ENCODE measurements around the gene OR2J3.

OR2J3 gene

GRCh38 chr6:29129326-29130012 lies 21.6 kb downstream of the OR2J3 start:
- no peak overlapping the region for H3K4me3 ChIP-seq (replicated peaks; ENCODE audit: insufficient read depth, low read length)
- no peak for TF ChIP-seq GABPA (IDR thresholded peaks at IDR 0.05; ENCODE audit: low read depth)
- TF ChIP-seq, protein P1, sequence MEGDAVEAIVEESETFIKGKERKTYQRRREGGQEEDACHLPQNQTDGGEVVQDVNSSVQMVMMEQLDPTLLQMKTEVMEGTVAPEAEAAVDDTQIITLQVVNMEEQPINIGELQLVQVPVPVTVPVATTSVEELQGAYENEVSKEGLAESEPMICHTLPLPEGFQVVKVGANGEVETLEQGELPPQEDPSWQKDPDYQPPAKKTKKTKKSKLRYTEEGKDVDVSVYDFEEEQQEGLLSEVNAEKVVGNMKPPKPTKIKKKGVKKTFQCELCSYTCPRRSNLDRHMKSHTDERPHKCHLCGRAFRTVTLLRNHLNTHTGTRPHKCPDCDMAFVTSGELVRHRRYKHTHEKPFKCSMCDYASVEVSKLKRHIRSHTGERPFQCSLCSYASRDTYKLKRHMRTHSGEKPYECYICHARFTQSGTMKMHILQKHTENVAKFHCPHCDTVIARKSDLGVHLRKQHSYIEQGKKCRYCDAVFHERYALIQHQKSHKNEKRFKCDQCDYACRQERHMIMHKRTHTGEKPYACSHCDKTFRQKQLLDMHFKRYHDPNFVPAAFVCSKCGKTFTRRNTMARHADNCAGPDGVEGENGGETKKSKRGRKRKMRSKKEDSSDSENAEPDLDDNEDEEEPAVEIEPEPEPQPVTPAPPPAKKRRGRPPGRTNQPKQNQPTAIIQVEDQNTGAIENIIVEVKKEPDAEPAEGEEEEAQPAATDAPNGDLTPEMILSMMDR (IDR thresholded peaks at IDR 0.05; ENCODE audit: insufficient read depth, low read length): no peak
- no peak for DNase-seq (ENCODE audit: low read depth in 1 of 2, low spot score in 1 of 2)
- H3K27me3 ChIP-seq (ENCODE audit: insufficient read depth, poor library complexity, severe bottlenecking): peaks cover 3% of the 10 kb centered on the region
- H3K27ac ChIP-seq (replicated peaks): no peak overlapping the region

DNA sequence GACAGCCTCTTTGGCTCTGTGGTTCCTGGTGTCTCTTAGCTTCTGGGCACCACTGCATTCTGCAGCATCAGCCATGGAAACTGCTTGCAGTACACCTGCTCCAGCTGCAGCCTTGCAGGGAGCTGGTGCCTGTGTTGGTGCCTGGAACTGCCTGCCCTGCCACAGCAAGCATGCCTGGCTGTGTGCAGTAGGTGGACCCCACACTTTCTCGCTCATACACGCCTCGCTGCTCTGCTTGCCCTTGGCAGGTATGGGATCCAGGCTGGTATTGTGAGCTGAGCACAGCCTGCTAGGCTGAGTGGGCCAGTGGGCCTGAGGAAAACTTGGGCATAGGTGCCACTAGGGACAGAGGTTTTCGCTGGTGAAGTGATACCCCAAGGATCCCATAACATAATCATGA lies 22.8 kb downstream of the OR2J3 start:
- DNase-seq (ENCODE audit: low read depth in 1 of 2, low spot score in 1 of 2): no peak
- TF ChIP-seq, protein P2, sequence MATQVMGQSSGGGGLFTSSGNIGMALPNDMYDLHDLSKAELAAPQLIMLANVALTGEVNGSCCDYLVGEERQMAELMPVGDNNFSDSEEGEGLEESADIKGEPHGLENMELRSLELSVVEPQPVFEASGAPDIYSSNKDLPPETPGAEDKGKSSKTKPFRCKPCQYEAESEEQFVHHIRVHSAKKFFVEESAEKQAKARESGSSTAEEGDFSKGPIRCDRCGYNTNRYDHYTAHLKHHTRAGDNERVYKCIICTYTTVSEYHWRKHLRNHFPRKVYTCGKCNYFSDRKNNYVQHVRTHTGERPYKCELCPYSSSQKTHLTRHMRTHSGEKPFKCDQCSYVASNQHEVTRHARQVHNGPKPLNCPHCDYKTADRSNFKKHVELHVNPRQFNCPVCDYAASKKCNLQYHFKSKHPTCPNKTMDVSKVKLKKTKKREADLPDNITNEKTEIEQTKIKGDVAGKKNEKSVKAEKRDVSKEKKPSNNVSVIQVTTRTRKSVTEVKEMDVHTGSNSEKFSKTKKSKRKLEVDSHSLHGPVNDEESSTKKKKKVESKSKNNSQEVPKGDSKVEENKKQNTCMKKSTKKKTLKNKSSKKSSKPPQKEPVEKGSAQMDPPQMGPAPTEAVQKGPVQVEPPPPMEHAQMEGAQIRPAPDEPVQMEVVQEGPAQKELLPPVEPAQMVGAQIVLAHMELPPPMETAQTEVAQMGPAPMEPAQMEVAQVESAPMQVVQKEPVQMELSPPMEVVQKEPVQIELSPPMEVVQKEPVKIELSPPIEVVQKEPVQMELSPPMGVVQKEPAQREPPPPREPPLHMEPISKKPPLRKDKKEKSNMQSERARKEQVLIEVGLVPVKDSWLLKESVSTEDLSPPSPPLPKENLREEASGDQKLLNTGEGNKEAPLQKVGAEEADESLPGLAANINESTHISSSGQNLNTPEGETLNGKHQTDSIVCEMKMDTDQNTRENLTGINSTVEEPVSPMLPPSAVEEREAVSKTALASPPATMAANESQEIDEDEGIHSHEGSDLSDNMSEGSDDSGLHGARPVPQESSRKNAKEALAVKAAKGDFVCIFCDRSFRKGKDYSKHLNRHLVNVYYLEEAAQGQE (IDR thresholded peaks at IDR 0.05; ENCODE audit: insufficient replicate concordance, low read depth): no peak
- TF ChIP-seq GABPA (IDR thresholded peaks at IDR 0.05; ENCODE audit: low read depth): no peak
- no peak for TF ChIP-seq SPI1 (IDR thresholded peaks at IDR 0.05; ENCODE audit: borderline replicate concordance, low read depth)
- no peak for TF ChIP-seq POLR2AphosphoS5 (IDR thresholded peaks at IDR 0.05; ENCODE audit: low read depth)
- TF ChIP-seq, protein P1 (IDR thresholded peaks at IDR 0.05; ENCODE audit: insufficient read depth, low read length): no peak
- H3K27me3 ChIP-seq (ENCODE audit: insufficient read depth, poor library complexity, severe bottlenecking): peaks cover 3% of the 10 kb centered on the region

GRCh38 chr6:29131691-29132090 lies 23.8 kb downstream of the OR2J3 start:
- H3K27me3 ChIP-seq (ENCODE audit: insufficient read depth, poor library complexity, severe bottlenecking): peaks cover 3% of the 10 kb centered on the region
- H3K27ac ChIP-seq (replicated peaks): no peak overlapping the region
- DNase-seq (ENCODE audit: low read depth in 1 of 2, low spot score in 1 of 2): no peak
- TF ChIP-seq SPI1 (IDR thresholded peaks at IDR 0.05; ENCODE audit: borderline replicate concordance, low read depth): no peak
- TF ChIP-seq POLR2AphosphoS5 (IDR thresholded peaks at IDR 0.05; ENCODE audit: low read depth): no peak
- TF ChIP-seq GABPA (IDR thresholded peaks at IDR 0.05; ENCODE audit: low read depth): no peak
- TF ChIP-seq, protein P1 (IDR thresholded peaks at IDR 0.05; ENCODE audit: insufficient read depth, low read length): no peak
- TF ChIP-seq, protein P2 (IDR thresholded peaks at IDR 0.05; ENCODE audit: insufficient replicate concordance, low read depth): no peak
- no peak overlapping the region for H3K4me3 ChIP-seq (replicated peaks; ENCODE audit: insufficient read depth, low read length)

More for the DNA sequence above, 22.8 kb downstream of the OR2J3 start:
- Histone ChIP-seq H3K4me3 (replicated peaks; ENCODE audit: insufficient read depth, low read length) (no peak overlapping the region), H3K27ac (replicated peaks) (no peak overlapping the region)

- TF ChIP-seq, protein P2 (IDR thresholded peaks at IDR 0.05; ENCODE audit: insufficient replicate concordance, low read depth): no peak
- TF ChIP-seq GABPA (IDR thresholded peaks at IDR 0.05; ENCODE audit: low read depth): no peak
- TF ChIP-seq, protein P1 (IDR thresholded peaks at IDR 0.05; ENCODE audit: insufficient read depth, low read length): no peak
- no peak for TF ChIP-seq SPI1 (IDR thresholded peaks at IDR 0.05; ENCODE audit: borderline replicate concordance, low read depth)
- no peak for TF ChIP-seq POLR2AphosphoS5 (IDR thresholded peaks at IDR 0.05; ENCODE audit: low read depth)
- Histone ChIP-seq H3K4me3 (replicated peaks; ENCODE audit: insufficient read depth, low read length) (no peak overlapping the region), H3K27ac (replicated peaks) (no peak overlapping the region), H3K27me3 (ENCODE audit: insufficient read depth, poor library complexity, severe bottlenecking) (no peaks in the 10 kb centered on the region)
- DNase-seq (ENCODE audit: low read depth in 1 of 2, low spot score in 1 of 2): no peak
Measured at GRCh38 chr6:29137724-29138123, 29.9 kb downstream of the OR2J3 start.
